IMR-90 (cell line): ENCODE measurements around the gene TPSAB1. TPM values are rescaled to one million over a fixed set of nuclear protein-coding genes. Genes with fewer than 3 reads are reported as not detected.
"Not testable (repeated sequence)": the region's sequence is repeated elsewhere in the genome, so short reads cannot be mapped to it uniquely, and the experiment has no call there.

Experiments used
- ATAC-seq: fragments of 200-7000 bp; cut with Tn5 transposase; 2 replicates; pipeline ENCODE4 v1.9.1; 2020; ENCODE audit warnings: low read depth, mild to moderate bottlenecking, moderate library complexity
- BruUV-seq: library from RNA; stranded (reverse); fragments of 400-500 nt; replicated peaks from 2 replicates; lab custom pipeline; 2021; lab: Mats Ljungman, UMichigan
- CTCF ChIA-PET: fragments of 300-600 bp; formaldehyde crosslinking; extraction: SDS; loops from one replicate; lab custom pipeline; 2021; ENCODE audit warnings: antibody characterized with exemption; lab: Yijun Ruan, JAX
- POLR2A ChIA-PET: fragments of 300-600 bp; sonication (Branson Sonifier 250); formaldehyde crosslinking; loops from one replicate; lab custom pipeline; 2022; ENCODE audit warnings: antibody characterized with exemption; ENCODE audit not compliant: unreplicated experiment; lab: Charles Lee
- DNase-seq: peaks from one replicate; pipeline ENCODE4 v3.0.0; 2013
- H2AFZ ChIP-seq: replicated peaks from 2 replicates; pipeline ENCODE3; 2013; ENCODE audit warnings: low read length, mild to moderate bottlenecking; ENCODE audit not compliant: poor library complexity
- H2AK5ac ChIP-seq: 2 replicates; pipeline ENCODE4 v1.6.1; 2013; ENCODE audit warnings: low read depth, low read length, inconsistent platforms
- H2AK9ac ChIP-seq: replicated peaks from 2 replicates; pipeline ENCODE3; 2013; ENCODE audit warnings: mild to moderate bottlenecking, low read depth, low read length, moderate library complexity; ENCODE audit not compliant: poor library complexity
- H2BK120ac ChIP-seq: 2 replicates; pipeline ENCODE4 v1.6.1; 2013; ENCODE audit warnings: low read depth, low read length, inconsistent platforms
- H2BK15ac ChIP-seq: 3 replicates; pipeline ENCODE4 v1.6.1; 2013; ENCODE audit warnings: low read depth, low read length, inconsistent platforms
- H2BK20ac ChIP-seq: 2 replicates; pipeline ENCODE4 v1.6.1; 2013; ENCODE audit warnings: low read depth, mild to moderate bottlenecking, inconsistent platforms, low read length, moderate library complexity
- H2BK5ac ChIP-seq: 2 replicates; pipeline ENCODE4 v1.6.1; 2013; ENCODE audit warnings: mild to moderate bottlenecking, low read depth, low read length, inconsistent platforms; ENCODE audit not compliant: poor library complexity, severe bottlenecking
- H3K14ac ChIP-seq: replicated peaks from 2 replicates; pipeline ENCODE4 v1.6.1; 2013; ENCODE audit warnings: low read depth, low read length, inconsistent platforms
- H3K18ac ChIP-seq: 2 replicates; pipeline ENCODE4 v1.6.1; 2013; ENCODE audit warnings: low read depth, low read length, control low read depth
- H3K23ac ChIP-seq: 2 replicates; pipeline ENCODE4 v1.6.1; 2013; ENCODE audit warnings: low read depth, low read length, inconsistent platforms
- H3K27ac ChIP-seq: 2 replicates; pipeline ENCODE4 v1.5.1; 2013; ENCODE audit warnings: mild to moderate bottlenecking, control low read depth, low read length; ENCODE audit not compliant: insufficient read depth
- H3K27me3 ChIP-seq: 2 replicates; pipeline ENCODE4 v1.6.1; 2013; ENCODE audit warnings: low read length; ENCODE audit not compliant: control insufficient read depth, insufficient read depth
- H3K36me3 ChIP-seq: 2 replicates; pipeline ENCODE4 v1.6.1; 2013; ENCODE audit warnings: low read length, mixed read lengths; ENCODE audit not compliant: control insufficient read depth, insufficient read depth
- H3K4ac ChIP-seq: 2 replicates; pipeline ENCODE4 v1.6.1; 2013; ENCODE audit warnings: low read depth, low read length, inconsistent platforms
- H3K4me1 ChIP-seq: 2 replicates; pipeline ENCODE4 v1.6.1; 2013; ENCODE audit warnings: low read length, mixed read lengths; ENCODE audit not compliant: control insufficient read depth, insufficient read depth
- H3K4me2 ChIP-seq: 2 replicates; pipeline ENCODE4 v1.6.1; 2013; ENCODE audit warnings: low read depth, mild to moderate bottlenecking, control low read depth, low read length, moderate library complexity
- H3K4me3 ChIP-seq: 2 replicates; pipeline ENCODE4 v1.5.1; 2013; ENCODE audit warnings: low read depth, mild to moderate bottlenecking, control low read depth, low read length, moderate library complexity; ENCODE audit not compliant: insufficient read depth
- H3K56ac ChIP-seq: 2 replicates; pipeline ENCODE4 v1.6.1; 2013; ENCODE audit warnings: low read length, inconsistent platforms; ENCODE audit not compliant: insufficient read depth; ENCODE audit errors: extremely low read depth
- H3K79me1 ChIP-seq, 2 experiments: 2 replicates each; pipeline ENCODE4 v1.6.1; 2013; ENCODE audit warnings: low read length in 2 of 2, inconsistent platforms in 1 of 2, low read depth in 1 of 2
- H3K9ac ChIP-seq: 2 replicates; pipeline ENCODE4 v1.6.1; 2013; ENCODE audit warnings: low read depth, low read length, control low read depth
- H3K9me1 ChIP-seq: 2 replicates; pipeline ENCODE4 v1.6.1; 2013; ENCODE audit warnings: low read length, inconsistent platforms; ENCODE audit not compliant: insufficient read depth
- H3K9me3 ChIP-seq: 2 replicates; pipeline ENCODE4 v1.6.1; 2013; ENCODE audit warnings: low read length; ENCODE audit not compliant: control insufficient read depth, insufficient read depth
- H4K20me1 ChIP-seq: 2 replicates; pipeline ENCODE4 v1.6.1; 2013; ENCODE audit warnings: low read length, inconsistent platforms; ENCODE audit not compliant: insufficient read depth
- H4K5ac ChIP-seq: 2 replicates; pipeline ENCODE4 v1.6.1; 2013; ENCODE audit warnings: mild to moderate bottlenecking, low read depth, low read length, control low read depth
- H4K8ac ChIP-seq, 2 experiments: 2 replicates each; pipeline ENCODE4 v1.6.1; 2013; ENCODE audit warnings: low read depth in 2 of 2, low read length in 2 of 2, control low read depth in 1 of 2, inconsistent platforms in 1 of 2
- H4K91ac ChIP-seq: 2 replicates; pipeline ENCODE4 v1.6.1; 2013; ENCODE audit warnings: low read depth, low read length, inconsistent platforms; ENCODE audit not compliant: insufficient read depth
- WGBS, 2 experiments: methylation state at CpG; one replicate each; pipeline versions ENCODE4 v1.1.5 to v1.1.7; 2013; ENCODE audit warnings: missing lambda C conversion rate in 2 of 2; ENCODE audit not compliant: insufficient read length in 1 of 2; ENCODE audit errors: extremely low coverage in 2 of 2; 5-methylcytosine and 5-hydroxymethylcytosine counted together
- dilution Hi-C: fragments of 300-500 bp; cut with HindIII; formaldehyde crosslinking; loops from one replicate; pipeline ENCODE4 v1.14.3; 2018; ENCODE audit warnings: low sequenced_read_pairs; ENCODE audit not compliant: unreplicated experiment
- in situ Hi-C: fragments of 300-500 bp; cut with MboI; formaldehyde crosslinking; loops from 3 replicates; pipeline ENCODE4 v1.14.3; 2019; ENCODE audit warnings: low sequenced_read_pairs, inconsistent platforms, mixed read lengths
- intact Hi-C: fragments of 100-400 bp; cut with micrococcal nuclease; formaldehyde crosslinking; loops from 2 replicates; pipeline ENCODE4 v1.10.0; 2022
- polyA plus RNA-seq, 3 experiments: library from polyadenylated mRNA; depleted of rRNA; stranded (reverse); fragments of >200 nt; gene quantifications; 2 replicates each; pipeline ENCODE4 v1.2.3, GENCODE V29; 2012; ENCODE audit warnings: low replicate concordance in 1 of 3
- total RNA-seq: library from RNA; depleted of rRNA; stranded (reverse); fragments of >200 nt; gene quantifications from 2 replicates; pipeline ENCODE4 v1.2.3, GENCODE V29; 2012

TPSAB1 gene
- total and polyA plus RNA-seq, 2 of the 4 experiments (the other 2 are of a cell fraction): not detected

GRCh38 chr16:1241081-1241480 is 576 bp downstream of the TPSAB1 start:
- H3K36me3 ChIP-seq, H3K23ac ChIP-seq, H3K14ac ChIP-seq, H3K56ac ChIP-seq, H4K5ac ChIP-seq, H3K4me2 ChIP-seq, H4K91ac ChIP-seq, H3K9me1 ChIP-seq, H2BK5ac ChIP-seq, H3K18ac ChIP-seq, BruUV-seq, ATAC-seq, H3K4me3 ChIP-seq, H2AK9ac ChIP-seq, H3K4ac ChIP-seq, H2BK120ac ChIP-seq, H3K9ac ChIP-seq, dilution Hi-C loops, POLR2A ChIA-PET, H2BK20ac ChIP-seq, H3K79me1 ChIP-seq, H3K27me3 ChIP-seq, H2BK15ac ChIP-seq, intact Hi-C loops, H3K4me1 ChIP-seq, H4K8ac ChIP-seq, CTCF ChIA-PET, DNase-seq, H2AK5ac ChIP-seq, H4K20me1 ChIP-seq, H3K27ac ChIP-seq, H3K9me3 ChIP-seq, H2AFZ ChIP-seq, in situ Hi-C loops: not testable (repeated sequence)
- no CpG with 5 or more reads among the region's 15 CpGs for WGBS, 2 experiments

- intact Hi-C loops, POLR2A ChIA-PET, dilution Hi-C loops: not testable (repeated sequence)
Measured at GRCh38 chr16:1243363-1243762, 2.9 kb downstream of the TPSAB1 start.

More at GRCh38 chr16:1243363-1243762, 2.9 kb downstream of the TPSAB1 start:
- H4K20me1 ChIP-seq, H3K9me3 ChIP-seq, H4K8ac ChIP-seq, H3K18ac ChIP-seq, H2AFZ ChIP-seq, H3K79me1 ChIP-seq, BruUV-seq, H3K36me3 ChIP-seq, H3K4me2 ChIP-seq, H2BK15ac ChIP-seq, DNase-seq, H3K9ac ChIP-seq, H2BK20ac ChIP-seq, H3K14ac ChIP-seq, H3K4me3 ChIP-seq, H2BK5ac ChIP-seq, in situ Hi-C loops, H2AK5ac ChIP-seq, H3K27ac ChIP-seq, H3K4me1 ChIP-seq, H3K9me1 ChIP-seq, H3K23ac ChIP-seq, H3K56ac ChIP-seq, H2AK9ac ChIP-seq, H3K4ac ChIP-seq, H2BK120ac ChIP-seq, H4K91ac ChIP-seq, CTCF ChIA-PET, H4K5ac ChIP-seq, ATAC-seq: not testable (repeated sequence)
- WGBS, 2 experiments: 42% methylated on average over 3 of the region's 11 CpGs; no CpG with 5 or more reads in 1 of the 2 experiments
- peaks cover 18% of the 10 kb centered on the region for H3K27me3 ChIP-seq
